B cell (primary cell): ENCODE data around the gene SCFD2. TPM values are rescaled to one million over a fixed set of nuclear protein-coding genes. Genes with fewer than 3 reads are reported as not detected.
"Not testable (repeated sequence)": the region's sequence is repeated elsewhere in the genome, so short reads cannot be mapped to it uniquely, and the experiment has no call there.

Experiments
- ATAC-seq: fragments of 200-7000 bp; cut with Tn5 transposase; one replicate; pipeline ENCODE4 v1.10.0; 2021; ENCODE audit warnings: low read depth, mild to moderate bottlenecking, moderate number of reproducible peaks, moderate library complexity
- CTCF ChIA-PET: fragments of 350-600 bp; sonication (Branson Sonifier 250); formaldehyde crosslinking; loops from one replicate; lab custom pipeline; 2021; ENCODE audit warnings: antibody characterized with exemption, inconsistent platforms; lab: Charles Lee
- POLR2A ChIA-PET: fragments of 350-600 bp; sonication (Branson Sonifier 250); formaldehyde crosslinking; loops from one replicate; lab custom pipeline; 2021; ENCODE audit warnings: antibody characterized with exemption; lab: Charles Lee
- DNase-seq: peaks from one replicate; pipeline ENCODE4 v3.0.0; 2013
- H2AFZ ChIP-seq: 2 replicates; pipeline ENCODE4 v1.6.1; 2012; ENCODE audit warnings: mild to moderate bottlenecking, low read depth, low read length; ENCODE audit not compliant: insufficient read depth, poor library complexity, severe bottlenecking
- H3K27ac ChIP-seq, 2 donors: 1 replicate in 1 of 2; 2 replicates in 1 of 2; pipeline ENCODE4 v1.5.1; 2012 to 2013; ENCODE audit warnings: low read length in 2 of 2, mild to moderate bottlenecking in 2 of 2, moderate library complexity in 1 of 2
- H3K27me3 ChIP-seq, 4 experiments: fragments of 200-600 bp in 1 of 4; sonication (generic) in 1 of 4; replicated peaks in 1 of 4; 1 replicate in 2 of 4; 2 replicates in 2 of 4; pipeline versions ENCODE4 v1.6.1 to v1.7.0; 2013 to 2016; ENCODE audit warnings: low read length in 3 of 4, mild to moderate bottlenecking in 2 of 4, mixed read lengths in 1 of 4, moderate library complexity in 1 of 4; ENCODE audit not compliant: insufficient read depth in 4 of 4, control insufficient read depth in 3 of 4; ENCODE audit errors: control extremely low read depth in 1 of 4
- H3K36me3 ChIP-seq, 2 experiments: replicated peaks in 1 of 2; 1 replicate in 1 of 2; 2 replicates in 1 of 2; pipeline versions ENCODE4 v1.6.1 to v1.7.1; 2013; ENCODE audit warnings: low read length in 1 of 2; ENCODE audit not compliant: insufficient read depth in 2 of 2, control insufficient read depth in 1 of 2; ENCODE audit errors: control extremely low read depth in 1 of 2, extremely low read depth in 1 of 2
- H3K4me1 ChIP-seq, 2 donors: fragments of 200-600 bp in 1 of 2; sonication (generic) in 1 of 2; 1 replicate in 1 of 2; 2 replicates in 1 of 2; pipeline versions ENCODE4 v1.5.1 to v1.6.1; 2013 to 2017; ENCODE audit warnings: low read length in 2 of 2; ENCODE audit not compliant: control insufficient read depth in 2 of 2, insufficient read depth in 2 of 2
- H3K4me2 ChIP-seq: replicated peaks from 2 replicates; pipeline ENCODE3; 2012; ENCODE audit warnings: mild to moderate bottlenecking, low read depth, low read length; ENCODE audit not compliant: poor library complexity, severe bottlenecking
- H3K4me3 ChIP-seq, 5 experiments: fragments of 200-600 bp in 1 of 5; sonication (generic) in 1 of 5; 1 replicate in 3 of 5; 2 replicates in 2 of 5; pipeline versions ENCODE4 v1.5.1 to v1.7.0; 2011 to 2016; ENCODE audit warnings: low read length in 4 of 5, mild to moderate bottlenecking in 4 of 5, low read depth in 2 of 5, control low read depth in 1 of 5, moderate library complexity in 1 of 5; ENCODE audit not compliant: insufficient read depth in 1 of 5; ENCODE audit errors: control extremely low read depth in 1 of 5, extremely low read depth in 1 of 5
- H3K79me2 ChIP-seq: fragments of 200-600 bp; sonication (generic); one replicate; pipeline ENCODE4 v1.6.0; 2016; ENCODE audit warnings: low read length; ENCODE audit not compliant: control insufficient read depth, insufficient read depth
- H3K9ac ChIP-seq: fragments of 200-600 bp; sonication (generic); 2 replicates; pipeline ENCODE4 v1.6.1; 2017; ENCODE audit warnings: mild to moderate bottlenecking, low read length, moderate library complexity
- H3K9me3 ChIP-seq, 3 donors: one replicate each; pipeline versions ENCODE4 v1.6.1 to v1.7.1; 2013; ENCODE audit warnings: low read length in 2 of 3; ENCODE audit not compliant: control insufficient read depth in 2 of 3, insufficient read depth in 1 of 3; ENCODE audit errors: control extremely low read depth in 1 of 3
- H4K20me1 ChIP-seq: 2 replicates; pipeline ENCODE4 v1.6.0; 2012; ENCODE audit warnings: mild to moderate bottlenecking, low read length; ENCODE audit not compliant: insufficient read depth, control insufficient read depth, poor library complexity, severe bottlenecking
- H3K27ac Mint-ChIP-seq: one replicate; pipeline ENCODE4 v1.8.0; 2021; ENCODE audit warnings: mixed read lengths
- H3K27me3 Mint-ChIP-seq: one replicate; pipeline ENCODE4 v1.8.0; 2021; ENCODE audit warnings: mixed read lengths
- H3K4me1 Mint-ChIP-seq: one replicate; pipeline ENCODE4 v1.8.0; 2021; ENCODE audit warnings: mixed read lengths
- H3K4me3 Mint-ChIP-seq: one replicate; pipeline ENCODE4 v1.8.0; 2021; ENCODE audit warnings: mixed read lengths
- H3K9me3 Mint-ChIP-seq: one replicate; pipeline ENCODE4 v1.8.0; 2022; ENCODE audit warnings: mixed read lengths; ENCODE audit not compliant: insufficient read depth
- CTCF ChIP-seq: fragments of 200-600 bp; IDR thresholded peaks from one replicate; pipeline ENCODE4 v1.8.0; 2022; ENCODE audit warnings: antibody characterized with exemption, mild to moderate bottlenecking
- WGBS: methylation state at CpG from one replicate; pipeline ENCODE4 v1.1.5; 2013; ENCODE audit warnings: missing lambda C conversion rate; ENCODE audit not compliant: insufficient coverage; 5-methylcytosine and 5-hydroxymethylcytosine counted together
- intact Hi-C: fragments of 100-400 bp; cut with micrococcal nuclease; formaldehyde crosslinking; loops from one replicate; pipeline ENCODE4 v1.10.0; 2022
- polyA minus RNA-seq: library from RNA; depleted of rRNA, polyadenylated mRNA; stranded (reverse); fragments of >200 nt; gene quantifications from 2 replicates; pipeline ENCODE4 v1.2.3, GENCODE V29; 2012
- polyA plus RNA-seq: library from polyadenylated mRNA; depleted of rRNA; stranded (reverse); fragments of >200 nt; gene quantifications from 2 replicates; pipeline ENCODE4 v1.2.3, GENCODE V29; 2012
- total RNA-seq, 2 donors: library from RNA; stranded (reverse); fragments of 120-200 nt in 1 of 2; gene quantifications; 1 replicate in 1 of 2; 2 replicates in 1 of 2; pipeline versions ENCODE4 v1.2.3 to v1.2.4, GENCODE V29; 2013 to 2022

The SCFD2 gene
- total RNA-seq (20.4 and 20.9 TPM in 2 replicates), polyA plus RNA-seq (12.5 and 12.8 TPM in 2 replicates), polyA minus RNA-seq (59.0 and 75.1 TPM in 2 replicates)
- 25.4 TPM for total RNA-seq (2013)

GRCh38 chr4:53365486-53366300 lies at the start of gene SCFD2:
Gene SCFD2 (minus strand): TSS chr4:53366061.
- Mint-ChIP-seq H3K27me3 (peaks cover 22% of the 10 kb centered on the region), H3K4me3 (peak within 1 kb of the TSS; percentile 96), H3K4me1 (peaks cover 45% of the 10 kb centered on the region), H3K27ac (peak within 1 kb of the TSS; percentile 95), H3K9me3 (no peaks in the 10 kb centered on the region)
- no peaks in the 10 kb centered on the region for H3K9me3 ChIP-seq
- peak within 1 kb of the TSS; percentile 94 for H2AFZ ChIP-seq
- H3K9ac ChIP-seq = peak within 1 kb of the TSS; percentile 90
- under 1% methylated on average over 51 of the region's 51 CpGs for WGBS
- H3K27me3 ChIP-seq = peaks cover 0 to 4% (median 1%) of the 10 kb centered on the region in 4 experiments
- peak within 1 kb of the TSS; percentile 64 to 92 for H3K27ac ChIP-seq
- ATAC-seq (peak; percentile 98), DNase-seq (peak; percentile 97)
- POLR2A ChIA-PET = no interaction called here
- CTCF ChIA-PET = interaction anchor here (0.5 to 1.3 kb wide), 2 partner anchors 11 to 16 kb away, joined by 4 read pairs; no protein-coding TSS in a partner anchor
- H4K20me1 ChIP-seq = no peaks in the 10 kb centered on the region
- peak within 1 kb of the TSS; percentile 93 for H3K4me2 ChIP-seq
- no peaks in the 10 kb centered on the region for H3K36me3 ChIP-seq
- TF ChIP-seq CTCF = no peak
- intact Hi-C loops = loop anchor here (1.0 to 2.0 kb wide), 3 partner anchors 12 to 1521 kb away; partner anchors contain the start of gene FIP1L1
- H3K79me2 ChIP-seq = peaks cover 10% of the 10 kb centered on the region
- peaks cover 16 to 21% of the 10 kb centered on the region in 2 donors for H3K4me1 ChIP-seq
- peak within 1 kb of the TSS; percentile 82 to 97 (median 91) for H3K4me3 ChIP-seq

- CTCF ChIA-PET, H3K27ac Mint-ChIP-seq, ATAC-seq, H3K9me3 Mint-ChIP-seq, H3K27me3 Mint-ChIP-seq, H3K4me2 ChIP-seq, H3K9me3 ChIP-seq, H3K4me3 ChIP-seq, H2AFZ ChIP-seq, H3K27me3 ChIP-seq, intact Hi-C loops, H3K4me3 Mint-ChIP-seq, H3K9ac ChIP-seq, H3K27ac ChIP-seq, DNase-seq, H3K36me3 ChIP-seq, POLR2A ChIA-PET, H3K79me2 ChIP-seq, H3K4me1 ChIP-seq: not testable (repeated sequence)
- WGBS = 94% methylated on average over 8 of the region's 11 CpGs
- peaks cover 24% of the 10 kb centered on the region for H4K20me1 ChIP-seq
- peaks cover 17% of the 10 kb centered on the region for H3K4me1 Mint-ChIP-seq
Observed at GRCh38 chr4:53409479-53409878, 43.6 kb upstream of the SCFD2 start.
